HCT116 (cell line): Measurements from ENCODE around the gene GALNT14.

ENCODE experiments used
- CTCF ChIP-seq, 3 experiments: fragments of 200-600 bp in 1 of 3; sonication (generic) in 1 of 3; IDR thresholded peaks in 2 of 3; conservative IDR thresholded peaks in 1 of 3; 2 replicates each; pipeline ENCODE4 v1.5.1; 2012 to 2017; ENCODE audit warnings: low read depth in 2 of 3, low read length in 2 of 3, antibody characterized with exemption in 1 of 3, borderline replicate concordance in 1 of 3, control low read depth in 1 of 3, mild to moderate bottlenecking in 1 of 3, mixed read lengths in 1 of 3, mixed run types in 1 of 3, moderate library complexity in 1 of 3; ENCODE audit not compliant: insufficient read depth in 1 of 3
- JUND ChIP-seq: IDR thresholded peaks from 2 replicates; pipeline ENCODE4 v1.6.1; 2012
- POLR2AphosphoS5 ChIP-seq: IDR thresholded peaks from 2 replicates; pipeline ENCODE4 v1.6.1; 2011; ENCODE audit warnings: mild to moderate bottlenecking, low read depth, low read length, moderate library complexity
- TF ChIP-seq, protein P1 (sequence below): IDR thresholded peaks from 2 replicates; pipeline ENCODE4 v1.6.1; 2012; ENCODE audit warnings: low read depth

DNA sequence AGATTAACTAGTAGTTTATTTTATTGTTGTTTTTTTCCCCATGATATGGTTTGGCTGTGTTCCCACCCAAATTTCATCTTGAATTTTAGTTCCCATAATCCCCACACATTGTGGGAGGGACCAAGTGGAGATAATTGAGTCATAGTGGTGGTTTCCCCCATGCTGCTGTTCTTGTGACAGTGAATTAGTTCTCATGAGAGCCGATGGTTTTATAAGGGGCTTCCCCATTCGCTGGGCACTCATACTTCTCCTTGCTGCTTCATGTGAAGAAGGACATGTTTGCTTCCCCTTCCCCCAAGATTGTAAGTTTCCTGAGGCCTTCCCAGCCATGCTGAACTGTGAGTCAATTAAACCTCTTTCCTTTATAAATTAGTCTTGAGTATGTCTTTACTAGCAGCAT is 36.5 kb downstream of the GALNT14 start:
- TF ChIP-seq JUND: no peak
- TF ChIP-seq CTCF (IDR thresholded peaks at IDR 0.05 in 2 of 3, conservative IDR thresholded peaks at IDR 0.05 in 1 of 3; ENCODE audit: borderline replicate concordance in 1 of 3, insufficient read depth in 1 of 3, low read depth in 2 of 3, low read length in 2 of 3): no peak
- no peak for TF ChIP-seq POLR2AphosphoS5
- TF ChIP-seq, protein P1, sequence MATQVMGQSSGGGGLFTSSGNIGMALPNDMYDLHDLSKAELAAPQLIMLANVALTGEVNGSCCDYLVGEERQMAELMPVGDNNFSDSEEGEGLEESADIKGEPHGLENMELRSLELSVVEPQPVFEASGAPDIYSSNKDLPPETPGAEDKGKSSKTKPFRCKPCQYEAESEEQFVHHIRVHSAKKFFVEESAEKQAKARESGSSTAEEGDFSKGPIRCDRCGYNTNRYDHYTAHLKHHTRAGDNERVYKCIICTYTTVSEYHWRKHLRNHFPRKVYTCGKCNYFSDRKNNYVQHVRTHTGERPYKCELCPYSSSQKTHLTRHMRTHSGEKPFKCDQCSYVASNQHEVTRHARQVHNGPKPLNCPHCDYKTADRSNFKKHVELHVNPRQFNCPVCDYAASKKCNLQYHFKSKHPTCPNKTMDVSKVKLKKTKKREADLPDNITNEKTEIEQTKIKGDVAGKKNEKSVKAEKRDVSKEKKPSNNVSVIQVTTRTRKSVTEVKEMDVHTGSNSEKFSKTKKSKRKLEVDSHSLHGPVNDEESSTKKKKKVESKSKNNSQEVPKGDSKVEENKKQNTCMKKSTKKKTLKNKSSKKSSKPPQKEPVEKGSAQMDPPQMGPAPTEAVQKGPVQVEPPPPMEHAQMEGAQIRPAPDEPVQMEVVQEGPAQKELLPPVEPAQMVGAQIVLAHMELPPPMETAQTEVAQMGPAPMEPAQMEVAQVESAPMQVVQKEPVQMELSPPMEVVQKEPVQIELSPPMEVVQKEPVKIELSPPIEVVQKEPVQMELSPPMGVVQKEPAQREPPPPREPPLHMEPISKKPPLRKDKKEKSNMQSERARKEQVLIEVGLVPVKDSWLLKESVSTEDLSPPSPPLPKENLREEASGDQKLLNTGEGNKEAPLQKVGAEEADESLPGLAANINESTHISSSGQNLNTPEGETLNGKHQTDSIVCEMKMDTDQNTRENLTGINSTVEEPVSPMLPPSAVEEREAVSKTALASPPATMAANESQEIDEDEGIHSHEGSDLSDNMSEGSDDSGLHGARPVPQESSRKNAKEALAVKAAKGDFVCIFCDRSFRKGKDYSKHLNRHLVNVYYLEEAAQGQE: no peak
